Colon (tissue), 2 donors: ENCODE measurements around the gene PLAAT5.

Source experiments
- FAIRE-seq: peaks from 2 replicates; lab custom pipeline; 2012; peaks lifted over from hg19 to GRCh38; lab: Jason Lieb, UNC
- donor health status: control.
- donor health status: control.

The PLAAT5 gene

GRCh38 chr11:63511048-63511748 is 20.2 kb upstream of the PLAAT5 start:
- no peak for FAIRE-seq

GRCh38 chr11:63510360-63511047 is 19.5 kb upstream of the PLAAT5 start:
- FAIRE-seq, result no peak

- no peak for FAIRE-seq
These were observed 17.8 kb upstream of the PLAAT5 start for GRCh38 chr11:63508745-63509144.

GRCh38 chr11:63508009-63508408 is 17.0 kb upstream of the PLAAT5 start:
- no peak for FAIRE-seq

GRCh38 chr11:63507511-63507910 is 16.5 kb upstream of the PLAAT5 start:
- no peak for FAIRE-seq

- no peak for FAIRE-seq
These were observed 15.9 kb upstream of the PLAAT5 start for GRCh38 chr11:63506876-63507275.

GRCh38 chr11:63505857-63506528 is 15.0 kb upstream of the PLAAT5 start, which contains the start of gene LGALS12:
Gene LGALS12 (plus strand): TSS chr11:63506084. CDS start chr11:63506459, 375 bp downstream.
- FAIRE-seq, result no peak

- FAIRE-seq, result no peak
These were observed 14.1 kb upstream of the PLAAT5 start for GRCh38 chr11:63504933-63505586.

- FAIRE-seq, result no peak
These were observed 13.1 kb upstream of the PLAAT5 start for GRCh38 chr11:63504054-63504453.

GRCh38 chr11:63503492-63503891 is 12.5 kb upstream of the PLAAT5 start:
- no peak for FAIRE-seq

GRCh38 chr11:63502252-63502820 is 11.4 kb upstream of the PLAAT5 start:
- FAIRE-seq, result no peak

- no peak for FAIRE-seq
These were observed 10.3 kb upstream of the PLAAT5 start for GRCh38 chr11:63501236-63501635.

GRCh38 chr11:63499874-63500273 is 8.9 kb upstream of the PLAAT5 start:
- no peak for FAIRE-seq

GRCh38 chr11:63494975-63495374 is 4.0 kb upstream of the PLAAT5 start:
- no peak for FAIRE-seq

GRCh38 chr11:63493127-63493526 is 2.2 kb upstream of the PLAAT5 start:
- FAIRE-seq, result no peak

- no peak for FAIRE-seq
These were observed 1.5 kb upstream of the PLAAT5 start for GRCh38 chr11:63492441-63492840.

GRCh38 chr11:63491636-63492372 is 837 bp upstream of the PLAAT5 start:
- no peak for FAIRE-seq

- FAIRE-seq, result no peak
These were observed 247 bp upstream of the PLAAT5 start for GRCh38 chr11:63491240-63491587.

- no peak for FAIRE-seq
These were observed 1.1 kb downstream of the PLAAT5 start for GRCh38 chr11:63489879-63490278.

GRCh38 chr11:63488789-63489188 is 2.2 kb downstream of the PLAAT5 start:
- FAIRE-seq, result no peak

GRCh38 chr11:63485777-63486176 is 5.2 kb downstream of the PLAAT5 start:
- FAIRE-seq, result no peak

- FAIRE-seq, result no peak
These were observed 10.9 kb downstream of the PLAAT5 start for GRCh38 chr11:63480039-63480438.
